Stromal cell of bone marrow (primary cell): ENCODE results near the gene AATK.

Experiments used
- DNase-seq: peaks from one replicate; pipeline ENCODE4 v3.0.0-alpha.2; 2012; ENCODE audit warnings: low read depth

Gene AATK

GRCh38 chr17:81127133-81127455, 38.9 kb downstream of the AATK start:
- no peak for DNase-seq

- no peak for DNase-seq
These were observed 39.5 kb downstream of the AATK start for GRCh38 chr17:81126281-81127132.

- no peak for DNase-seq
These were observed 40.4 kb downstream of the AATK start for GRCh38 chr17:81125573-81126081.

GRCh38 chr17:81124377-81124776, 41.6 kb downstream of the AATK start:
- no peak for DNase-seq

- DNase-seq: no peak
These were observed 42.7 kb downstream of the AATK start for GRCh38 chr17:81123052-81124048.

GRCh38 chr17:81121841-81122733, 43.9 kb downstream of the AATK start:
- no peak for DNase-seq

- no peak for DNase-seq
These were observed 45.1 kb downstream of the AATK start for GRCh38 chr17:81120695-81121621.

GRCh38 chr17:81120149-81120484, 45.9 kb downstream of the AATK start:
- DNase-seq: no peak

- peak; percentile 69 for DNase-seq
These were observed 46.5 kb downstream of the AATK start for GRCh38 chr17:81119223-81120148.

- no peak for DNase-seq
These were observed 47.5 kb downstream of the AATK start for GRCh38 chr17:81118308-81119221.

- no peak for DNase-seq
These were observed 48.3 kb downstream of the AATK start for GRCh38 chr17:81117672-81118198.

- DNase-seq: no peak
These were observed 49.3 kb downstream of the AATK start for GRCh38 chr17:81116704-81117103.

- DNase-seq: no peak
These were observed 50.1 kb downstream of the AATK start for GRCh38 chr17:81115749-81116464.

GRCh38 chr17:81115219-81115618, 50.8 kb downstream of the AATK start:
- no peak for DNase-seq

GRCh38 chr17:81114351-81115093, 51.5 kb downstream of the AATK start:
- no peak for DNase-seq

GRCh38 chr17:81113158-81113724, 52.8 kb downstream of the AATK start:
- DNase-seq: no peak
